HL-60/S4 treated with phorbol 12-myristate 13-acetate at 8.2 ng/mL for 4 days and 3 days (cell line): ENCODE data around the gene SDK1.
"Not testable (repeated sequence)": the region's sequence is repeated elsewhere in the genome, so short reads cannot be mapped to it uniquely, and the experiment has no call there.

ENCODE experiments used
- in situ Hi-C: fragments of 300-500 bp; cut with MboI; formaldehyde crosslinking; loops from 2 replicates; pipeline ENCODE4 v1.15.0; 2022; ENCODE audit warnings: low sequenced_read_pairs

SDK1 gene

GRCh38 chr7:4245135-4245865, 944.2 kb downstream of the SDK1 start:
- in situ Hi-C loops, result no loop called here

- in situ Hi-C loops, result no loop called here
Measured at GRCh38 chr7:4245866-4246470, 944.9 kb downstream of the SDK1 start.

GRCh38 chr7:4246536-4246935, 945.5 kb downstream of the SDK1 start:
- in situ Hi-C loops, result no loop called here

DNA sequence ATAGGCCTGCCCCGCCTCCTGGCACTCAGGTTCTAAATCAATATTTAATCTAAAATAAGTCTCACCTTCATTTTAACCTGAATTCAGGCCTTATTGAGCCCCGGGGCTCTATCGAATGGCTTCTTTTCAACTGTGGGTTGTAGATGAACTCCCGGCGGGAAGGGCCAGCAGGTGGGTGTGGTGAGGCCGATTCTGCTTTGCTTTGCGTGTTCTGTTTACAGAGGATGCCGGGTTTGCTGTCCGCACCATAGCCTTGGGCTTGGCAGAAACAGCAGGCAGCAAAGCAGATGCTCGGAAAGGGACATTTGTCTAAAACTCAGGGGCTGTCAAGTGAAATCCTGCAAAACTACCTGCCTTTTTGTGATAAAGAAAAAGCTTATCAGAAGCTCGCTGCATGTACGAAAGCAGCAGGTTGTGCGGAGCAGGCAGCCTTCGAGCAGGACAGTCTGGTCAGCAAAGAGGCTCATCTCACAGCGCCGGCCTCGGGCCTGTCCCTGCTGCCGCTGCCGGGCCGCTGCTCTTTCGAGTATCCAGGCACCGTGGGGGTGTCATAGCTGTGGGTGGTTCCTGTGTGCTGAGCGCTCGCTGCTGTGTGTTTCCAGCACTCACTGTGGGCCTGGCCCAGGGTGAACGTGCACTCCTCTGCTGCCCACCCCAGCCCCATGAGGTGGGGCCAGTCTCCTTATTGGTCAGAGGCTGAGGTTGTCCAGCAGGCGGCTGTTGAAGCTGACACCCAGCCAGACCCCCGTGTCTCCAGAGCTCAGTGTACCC, 946.2 kb downstream of the SDK1 start:
- in situ Hi-C loops, result no loop called here

GRCh38 chr7:4248295-4248694, 947.2 kb downstream of the SDK1 start:
- in situ Hi-C loops, result no loop called here

DNA sequence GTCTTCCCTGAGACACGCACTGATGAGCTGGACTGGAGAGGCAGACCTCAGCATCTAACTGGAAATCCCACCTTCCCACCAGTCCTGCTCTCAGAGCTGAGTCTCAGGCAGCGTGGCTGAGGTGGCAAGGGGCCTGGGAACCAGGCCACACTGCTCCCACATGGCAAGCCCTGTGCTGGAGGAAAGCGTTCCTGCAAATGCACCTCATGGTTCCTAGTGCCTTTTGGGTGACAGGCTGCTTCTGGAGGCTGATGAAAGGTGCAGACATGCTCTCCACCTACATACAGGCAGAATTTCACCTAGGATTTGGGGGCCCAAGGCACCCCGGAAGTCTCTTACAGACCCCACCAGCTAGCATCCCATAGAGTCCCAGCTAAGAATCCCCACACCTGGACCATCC, 948.2 kb downstream of the SDK1 start:
- in situ Hi-C loops, result no loop called here

GRCh38 chr7:4255336-4255735, 954.3 kb downstream of the SDK1 start:
- in situ Hi-C loops, result no loop called here

DNA sequence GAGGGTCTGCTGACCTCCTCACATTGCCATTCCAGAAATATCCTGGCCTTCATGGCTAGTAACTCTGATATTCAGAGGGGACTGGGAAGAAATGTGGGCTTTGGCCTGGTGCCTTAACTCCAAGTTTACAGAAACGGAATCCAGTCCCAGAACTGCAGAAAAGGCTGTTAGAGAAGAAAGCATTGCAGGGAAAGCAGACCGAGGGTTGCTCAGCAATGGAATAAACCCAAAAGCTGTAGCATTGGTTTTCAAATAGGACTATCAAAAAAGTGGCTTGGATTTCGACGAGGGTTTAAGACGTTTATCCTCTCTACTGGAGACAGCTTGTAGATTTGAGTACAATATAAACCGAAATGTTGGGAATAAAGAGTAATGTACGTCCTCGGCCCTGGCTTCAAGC, 955.2 kb downstream of the SDK1 start:
- in situ Hi-C loops, result no loop called here

DNA sequence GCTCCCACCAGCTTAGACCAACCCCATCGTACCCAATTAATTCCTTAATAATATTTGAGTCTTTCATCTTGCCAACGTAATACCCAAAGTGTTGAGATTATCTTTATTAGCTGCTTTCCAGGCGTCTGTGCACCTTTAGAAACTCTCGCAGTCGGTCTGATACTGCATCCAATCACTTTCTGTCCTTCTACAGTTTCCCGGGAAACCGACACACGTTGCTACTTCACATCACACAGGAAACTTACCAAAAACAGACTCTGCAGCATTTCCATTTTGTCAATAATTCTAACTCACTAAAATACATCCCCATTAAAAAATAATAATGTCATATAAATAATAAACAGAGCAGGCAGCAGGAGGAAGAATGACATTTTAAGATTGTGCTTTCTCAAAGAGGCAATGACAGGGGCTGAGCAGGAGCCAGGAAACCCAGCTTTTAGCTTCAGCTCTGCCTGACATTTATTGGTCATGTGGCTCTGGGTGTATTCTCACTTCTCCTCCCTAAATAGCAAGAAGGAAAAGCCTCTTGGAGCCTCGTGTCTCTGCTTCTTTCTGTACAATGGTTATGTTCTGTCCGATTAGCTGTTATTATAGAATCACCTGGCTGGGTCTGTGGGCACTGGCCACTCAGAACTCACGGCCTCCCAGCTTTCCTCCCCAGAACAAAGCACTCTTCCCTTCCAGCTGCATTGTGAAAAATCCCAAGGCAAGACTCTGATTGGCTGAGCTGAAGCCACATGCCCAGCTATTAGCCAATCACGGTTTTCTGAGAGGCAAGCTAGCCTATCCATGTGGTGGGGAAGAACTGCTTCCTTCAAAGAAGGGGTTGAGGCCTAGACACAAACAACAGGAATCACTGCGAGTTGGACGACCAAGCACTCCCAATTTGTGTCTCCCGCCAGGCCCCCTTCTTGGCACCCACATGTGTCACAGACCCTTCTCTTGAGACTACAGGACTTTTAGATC, 956.4 kb downstream of the SDK1 start:
- in situ Hi-C loops, result no loop called here

GRCh38 chr7:4260116-4260515, 959.1 kb downstream of the SDK1 start:
- in situ Hi-C loops, result not testable (repeated sequence)

- in situ Hi-C loops, result no loop called here
Measured at GRCh38 chr7:4260867-4261600, 960.0 kb downstream of the SDK1 start.

GRCh38 chr7:4261601-4261960, 960.5 kb downstream of the SDK1 start:
- in situ Hi-C loops, result no loop called here

DNA sequence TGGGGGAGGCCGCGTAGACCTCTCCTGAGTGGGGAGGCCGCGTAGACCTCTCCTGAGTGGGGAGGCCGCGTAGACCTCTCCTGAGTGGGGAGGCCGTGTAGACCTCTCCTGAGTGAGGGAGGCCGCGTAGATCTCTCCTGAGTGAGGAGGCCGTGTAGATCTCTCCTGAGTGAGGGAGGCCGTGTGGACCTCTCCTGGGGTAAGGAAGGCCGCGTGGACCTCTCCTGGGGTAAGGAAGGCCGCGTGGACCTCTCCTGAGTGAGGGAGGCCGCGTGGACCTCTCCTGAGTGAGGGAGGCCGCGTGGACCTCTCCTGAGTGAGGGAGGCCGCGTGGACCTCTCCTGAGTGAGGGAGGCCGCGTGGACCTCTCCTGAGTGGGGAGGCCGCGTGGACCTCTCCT, 963.2 kb downstream of the SDK1 start:
- in situ Hi-C loops, result not testable (repeated sequence)

GRCh38 chr7:4265066-4265465, 964.0 kb downstream of the SDK1 start:
- in situ Hi-C loops, result no loop called here

DNA sequence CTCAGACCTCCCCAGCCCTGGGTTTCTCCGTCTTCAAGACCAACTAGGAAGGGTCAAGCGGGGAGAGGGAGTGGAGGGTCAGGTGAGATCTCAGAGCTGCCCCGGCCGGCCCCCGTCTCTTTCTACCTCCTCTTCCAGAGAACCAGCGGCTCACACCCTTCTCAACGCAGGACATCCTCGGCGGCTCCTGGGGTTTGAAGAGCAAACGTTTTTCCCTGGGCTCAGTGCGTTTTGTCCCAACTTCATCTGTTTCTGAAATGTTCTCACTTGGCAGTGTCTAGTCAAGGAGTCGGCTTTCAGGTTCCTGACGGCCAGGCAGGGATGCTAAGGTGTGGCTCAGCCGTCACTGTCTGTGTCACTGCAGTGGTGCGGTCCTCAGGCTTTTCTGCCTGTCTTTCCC, 964.6 kb downstream of the SDK1 start:
- in situ Hi-C loops, result no loop called here

GRCh38 chr7:4266270-4267040, 965.4 kb downstream of the SDK1 start:
- in situ Hi-C loops, result no loop called here

- in situ Hi-C loops, result no loop called here
Measured at GRCh38 chr7:4267341-4268039, 966.4 kb downstream of the SDK1 start.

GRCh38 chr7:4268040-4268965, 967.3 kb downstream of the SDK1 start:
- in situ Hi-C loops, result no loop called here
